ENCODE results near the gene NEK3. TPM values are rescaled to one million over a fixed set of nuclear protein-coding genes. Genes with fewer than 3 reads are reported as not detected.
A peak's percentile ranks its signal among the peaks of the same experiment; 100 is the strongest.

NEK3 gene
- total and polyA plus RNA-seq, 7 donors = 8.7 to 26.5 (median 21.0) TPM

GRCh38 chr13:52161181-52161646, 1.8 kb upstream of the NEK3 start:
- no peak for DNase-seq
- Histone ChIP-seq H3K27ac (no peak overlapping the region), H3K36me3 (peaks cover 0 to 11% (median 0%) of the 10 kb centered on the region in 4 donors), H3K4me1 (peaks cover 0 to 12% (median 9%) of the 10 kb centered on the region in 4 donors), H3K9me3 (no peaks in the 10 kb centered on the region), H3K27me3 (no peaks in the 10 kb centered on the region), H3K4me3 (no peak overlapping the region)
- intact Hi-C loops (cut with DNase I) = no loop called here
- 18 to 71% methylated on average over 3 of the region's 3 CpGs for WGBS, 2 donors
- TF ChIP-seq POLR2A (IDR thresholded peaks at IDR 0.05) (no peak), EP300 (IDR thresholded peaks at IDR 0.05) (no peak)

GRCh38 chr13:52160506-52160905, 1.1 kb upstream of the NEK3 start:
- no peaks in the 10 kb centered on the region for H3K9me3 ChIP-seq
- DNase-seq = no peak
- H3K27me3 ChIP-seq = no peaks in the 10 kb centered on the region
- no peak for TF ChIP-seq POLR2AphosphoS5 (IDR thresholded peaks at IDR 0.05)
- no peak for TF ChIP-seq POLR2A (IDR thresholded peaks at IDR 0.05)
- no peak for TF ChIP-seq EP300 (IDR thresholded peaks at IDR 0.05)
- no peak for TF ChIP-seq CTCF (IDR thresholded peaks at IDR 0.05)
- intact Hi-C loops (cut with DNase I) = no loop called here
- H3K4me1 ChIP-seq = peaks cover 0 to 12% (median 9%) of the 10 kb centered on the region in 4 donors
- WGBS, 2 donors = 19 to 37% methylated on average over 6 of the region's 6 CpGs
- no peak overlapping the region for H3K4me3 ChIP-seq
- peaks cover 0 to 4% (median 0%) of the 10 kb centered on the region in 4 donors for H3K36me3 ChIP-seq
- H3K27ac ChIP-seq = no peak overlapping the region

GRCh38 chr13:52160053-52160452, 656 bp upstream of the NEK3 start:
- Histone ChIP-seq H3K27me3 (no peaks in the 10 kb centered on the region), H3K36me3 (no peaks in the 10 kb centered on the region), H3K4me1 (peaks cover 0 to 12% (median 9%) of the 10 kb centered on the region in 4 donors), H3K9me3 (no peaks in the 10 kb centered on the region), H3K4me3 (peak overlapping the region in 2 of 4 donors; percentile 73 to 76), H3K27ac (peak overlapping the region in 2 of 4 donors; percentile 82 to 90)
- no peak for DNase-seq
- WGBS, 2 donors = 96% methylated on average over 6 of the region's 6 CpGs
- no peak for TF ChIP-seq POLR2A (IDR thresholded peaks at IDR 0.05)
- TF ChIP-seq EP300 (IDR thresholded peaks at IDR 0.05) = no peak
- no peak for TF ChIP-seq POLR2AphosphoS5 (IDR thresholded peaks at IDR 0.05)
- no peak for TF ChIP-seq CTCF (IDR thresholded peaks at IDR 0.05)
- intact Hi-C loops (cut with DNase I) = no loop called here

- no peak for TF ChIP-seq CTCF (IDR thresholded peaks at IDR 0.05)
- TF ChIP-seq POLR2A (IDR thresholded peaks at IDR 0.05) = peak in 1 of 2 donors; percentile 14
- no peak for TF ChIP-seq EP300 (IDR thresholded peaks at IDR 0.05)
- TF ChIP-seq POLR2AphosphoS5 (IDR thresholded peaks at IDR 0.05) = peak in 1 of 4 donors; percentile 11
- WGBS, 2 donors = 8 to 16% methylated on average over 17 of the region's 17 CpGs
- H3K9me3 ChIP-seq = no peaks in the 10 kb centered on the region
- peak overlapping the region; percentile 82 to 90 (median 87) for H3K27ac ChIP-seq
- peak overlapping the region; percentile 73 to 86 (median 78) for H3K4me3 ChIP-seq
- peaks cover 0 to 12% (median 9%) of the 10 kb centered on the region in 4 donors for H3K4me1 ChIP-seq
- H3K36me3 ChIP-seq = no peaks in the 10 kb centered on the region
- peak; percentile 67 for DNase-seq
- H3K27me3 ChIP-seq = no peaks in the 10 kb centered on the region
- intact Hi-C loops (cut with DNase I) = loop anchor here (5.0 kb wide), 1 partner anchor 34 kb away; no protein-coding TSS in a partner anchor
Observed at GRCh38 chr13:52158629-52159158, 703 bp downstream of the NEK3 start.

- DNase-seq = no peak
- 12 to 38% methylated on average over 1 of the region's 1 CpG for WGBS, 2 donors
- H3K4me3 ChIP-seq = no peak overlapping the region
- TF ChIP-seq POLR2AphosphoS5 (IDR thresholded peaks at IDR 0.05) (no peak), POLR2A (IDR thresholded peaks at IDR 0.05) (no peak), EP300 (IDR thresholded peaks at IDR 0.05) (no peak), CTCF (IDR thresholded peaks at IDR 0.05) (no peak)
- intact Hi-C loops (cut with DNase I) = loop anchor here (5.0 kb wide), 1 partner anchor 36 kb away; no protein-coding TSS in a partner anchor
- H3K27ac ChIP-seq = no peak overlapping the region
- H3K9me3 ChIP-seq = no peaks in the 10 kb centered on the region
- peaks cover 0 to 12% (median 9%) of the 10 kb centered on the region in 4 donors for H3K4me1 ChIP-seq
- H3K27me3 ChIP-seq = no peaks in the 10 kb centered on the region
- peaks cover 0 to 8% (median 0%) of the 10 kb centered on the region in 4 donors for H3K36me3 ChIP-seq
Observed at GRCh38 chr13:52156724-52157261, 2.6 kb downstream of the NEK3 start.

All from sigmoid colon (tissue), 7 donors.